Measurements from ENCODE around the gene POMT2.
"Not testable (repeated sequence)": the region's sequence is repeated elsewhere in the genome, so short reads cannot be mapped to it uniquely, and the experiment has no call there.

Gene POMT2

GRCh38 chr14:77319422-77319821 lies 1.3 kb downstream of the POMT2 start:
- H3K9ac ChIP-seq (ENCODE audit: low read length): peak overlapping the region; percentile 53; the same call in 1 of the 2 replicates
- peak overlapping the region; percentile 73 for H3K4me3 ChIP-seq (ENCODE audit: low read depth, low read length, poor library complexity, severe bottlenecking)
- no peak overlapping the region for H3K27ac ChIP-seq (ENCODE audit: low read depth, low read length, poor library complexity, severe bottlenecking)
- peak overlapping the region; percentile 69 for H3K4me2 ChIP-seq (ENCODE audit: low read length)
- H3F3A ChIP-seq (ENCODE audit: insufficient read depth, low read length): no peaks in the 10 kb centered on the region
- H3K4me1 ChIP-seq (ENCODE audit: insufficient read depth, low read length, severe bottlenecking): peaks cover 23% of the 10 kb centered on the region
- no peak overlapping the region for H2AFZ ChIP-seq (ENCODE audit: low read length)
- H3K79me2 ChIP-seq (ENCODE audit: insufficient read depth, low read length): no peaks in the 10 kb centered on the region
- no peaks in the 10 kb centered on the region for H3K27me3 ChIP-seq (ENCODE audit: insufficient read depth, low read length)
- TF ChIP-seq CTCF (IDR thresholded peaks at IDR 0.05; ENCODE audit: low read length): no peak
- TF ChIP-seq EZH2 (IDR thresholded peaks at IDR 0.05; ENCODE audit: borderline replicate concordance, low read length): no peak
- H4K20me1 ChIP-seq (ENCODE audit: insufficient read depth, low read length): no peaks in the 10 kb centered on the region
- H3K9me2 ChIP-seq (ENCODE audit: low read depth, low read length): no peaks in the 10 kb centered on the region
- H3K36me3 ChIP-seq (ENCODE audit: insufficient read depth, low read length): no peaks in the 10 kb centered on the region
- H3K9me3 ChIP-seq (ENCODE audit: low read length): no peaks in the 10 kb centered on the region

- H3K27me3 ChIP-seq (ENCODE audit: insufficient read depth, low read length); H3K79me2 ChIP-seq (ENCODE audit: insufficient read depth, low read length); H3K4me2 ChIP-seq (ENCODE audit: low read length); H3K27ac ChIP-seq (ENCODE audit: low read depth, low read length, poor library complexity, severe bottlenecking); H3K9me2 ChIP-seq (ENCODE audit: low read depth, low read length); H3K9me3 ChIP-seq (ENCODE audit: low read length); H4K20me1 ChIP-seq (ENCODE audit: insufficient read depth, low read length); H3F3A ChIP-seq (ENCODE audit: insufficient read depth, low read length); H3K4me3 ChIP-seq (ENCODE audit: low read depth, low read length, poor library complexity, severe bottlenecking); H3K9ac ChIP-seq (ENCODE audit: low read length); H3K36me3 ChIP-seq (ENCODE audit: insufficient read depth, low read length); H2AFZ ChIP-seq (ENCODE audit: low read length): not testable (repeated sequence)
- H3K4me1 ChIP-seq (ENCODE audit: insufficient read depth, low read length, severe bottlenecking): peaks cover 23% of the 10 kb centered on the region
Observed at GRCh38 chr14:77318756-77319155, 1.9 kb downstream of the POMT2 start.

- no peaks in the 10 kb centered on the region for H3K27me3 ChIP-seq (ENCODE audit: insufficient read depth, low read length)
- no peak overlapping the region for H3K4me3 ChIP-seq (ENCODE audit: low read depth, low read length, poor library complexity, severe bottlenecking)
- no peak overlapping the region for H2AFZ ChIP-seq (ENCODE audit: low read length)
- no peaks in the 10 kb centered on the region for H4K20me1 ChIP-seq (ENCODE audit: insufficient read depth, low read length)
- H3K79me2 ChIP-seq (ENCODE audit: insufficient read depth, low read length): no peaks in the 10 kb centered on the region
- H3K27ac ChIP-seq (ENCODE audit: low read depth, low read length, poor library complexity, severe bottlenecking): no peak overlapping the region
- H3K9me2 ChIP-seq (ENCODE audit: low read depth, low read length): no peaks in the 10 kb centered on the region
- H3F3A ChIP-seq (ENCODE audit: insufficient read depth, low read length): no peaks in the 10 kb centered on the region
- H3K4me2 ChIP-seq (ENCODE audit: low read length): no peak overlapping the region
- peaks cover 23% of the 10 kb centered on the region for H3K4me1 ChIP-seq (ENCODE audit: insufficient read depth, low read length, severe bottlenecking)
- H3K9me3 ChIP-seq (ENCODE audit: low read length): no peaks in the 10 kb centered on the region
- TF ChIP-seq CTCF (IDR thresholded peaks at IDR 0.05; ENCODE audit: low read length): no peak
- H3K9ac ChIP-seq (ENCODE audit: low read length): no peak overlapping the region
- no peaks in the 10 kb centered on the region for H3K36me3 ChIP-seq (ENCODE audit: insufficient read depth, low read length)
Observed at GRCh38 chr14:77318006-77318553, 2.6 kb downstream of the POMT2 start.

GRCh38 chr14:77316872-77317301 lies 3.8 kb downstream of the POMT2 start:
- Histone ChIP-seq H3K9me2 (ENCODE audit: low read depth, low read length) (no peaks in the 10 kb centered on the region), H3K4me3 (ENCODE audit: low read depth, low read length, poor library complexity, severe bottlenecking) (no peak overlapping the region), H3K4me1 (ENCODE audit: insufficient read depth, low read length, severe bottlenecking) (peaks cover 13% of the 10 kb centered on the region), H3K79me2 (ENCODE audit: insufficient read depth, low read length) (no peaks in the 10 kb centered on the region), H3K36me3 (ENCODE audit: insufficient read depth, low read length) (no peaks in the 10 kb centered on the region), H3K27me3 (ENCODE audit: insufficient read depth, low read length) (no peaks in the 10 kb centered on the region), H3K27ac (ENCODE audit: low read depth, low read length, poor library complexity, severe bottlenecking) (no peak overlapping the region), H4K20me1 (ENCODE audit: insufficient read depth, low read length) (no peaks in the 10 kb centered on the region), H3F3A (ENCODE audit: insufficient read depth, low read length) (no peaks in the 10 kb centered on the region), H3K9me3 (ENCODE audit: low read length) (no peaks in the 10 kb centered on the region), H3K4me2 (ENCODE audit: low read length) (no peak overlapping the region), H3K9ac (ENCODE audit: low read length) (no peak overlapping the region), H2AFZ (ENCODE audit: low read length) (no peak overlapping the region)
- no peak for TF ChIP-seq CTCF (IDR thresholded peaks at IDR 0.05; ENCODE audit: low read length)
- no peak for TF ChIP-seq EZH2 (IDR thresholded peaks at IDR 0.05; ENCODE audit: borderline replicate concordance, low read length)
